Stimulated activated CD8-positive, alpha-beta memory T cell treated with anti-CD3 and anti-CD28 coated beads, Interleukin-7, amount 100 ng/mL, for 48 hours (primary cell): ENCODE data around the gene HOXA5.

Experiments
- DNase-seq, 2 donors: peaks; one replicate each; pipeline ENCODE4 v3.0.0-alpha.2; 2020; ENCODE audit warnings: low read depth in 1 of 2; ENCODE audit errors: extremely low read depth in 1 of 2

Gene HOXA5

DNA sequence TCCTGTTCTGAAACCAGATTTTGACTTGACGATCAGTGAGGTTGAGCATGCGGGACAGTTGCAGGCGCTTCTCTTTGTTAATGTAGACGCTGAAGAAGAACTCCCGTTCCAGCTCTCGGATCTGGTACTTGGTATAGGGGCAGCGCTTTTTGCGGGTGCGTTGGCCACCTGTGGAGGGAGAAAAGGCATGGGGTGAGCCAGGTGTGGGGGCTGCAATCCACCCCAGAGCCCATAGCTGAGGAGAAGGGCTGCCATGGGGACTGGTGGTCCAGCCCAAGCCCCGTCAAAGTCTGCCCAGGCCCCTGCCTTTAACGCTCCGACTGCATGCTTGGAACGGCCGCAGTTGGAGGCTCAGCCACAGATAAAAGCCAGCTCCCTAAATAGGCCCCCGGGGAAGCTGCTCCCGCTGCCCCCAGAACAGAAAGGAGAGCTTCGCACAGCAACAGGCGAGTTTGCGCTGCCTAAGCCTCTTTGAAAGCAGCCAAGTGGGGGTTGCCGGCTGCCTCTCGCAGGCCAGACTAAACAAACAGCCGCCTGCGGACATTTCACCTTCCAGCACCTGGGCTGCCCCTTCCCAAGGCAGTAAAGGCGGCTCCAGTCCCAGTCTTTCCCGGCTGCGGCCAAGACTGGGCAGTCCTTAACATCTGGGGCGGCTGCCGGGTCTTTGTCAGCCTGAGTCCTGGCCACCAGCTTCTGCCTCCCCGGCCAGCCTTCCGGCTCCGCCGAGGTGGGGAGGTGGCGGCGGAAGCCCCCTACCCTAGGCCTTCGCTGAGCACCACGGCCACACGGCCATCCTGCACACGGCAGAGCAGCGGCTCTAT is 39.6 kb upstream of the HOXA5 start:
- DNase-seq: no peak

DNA sequence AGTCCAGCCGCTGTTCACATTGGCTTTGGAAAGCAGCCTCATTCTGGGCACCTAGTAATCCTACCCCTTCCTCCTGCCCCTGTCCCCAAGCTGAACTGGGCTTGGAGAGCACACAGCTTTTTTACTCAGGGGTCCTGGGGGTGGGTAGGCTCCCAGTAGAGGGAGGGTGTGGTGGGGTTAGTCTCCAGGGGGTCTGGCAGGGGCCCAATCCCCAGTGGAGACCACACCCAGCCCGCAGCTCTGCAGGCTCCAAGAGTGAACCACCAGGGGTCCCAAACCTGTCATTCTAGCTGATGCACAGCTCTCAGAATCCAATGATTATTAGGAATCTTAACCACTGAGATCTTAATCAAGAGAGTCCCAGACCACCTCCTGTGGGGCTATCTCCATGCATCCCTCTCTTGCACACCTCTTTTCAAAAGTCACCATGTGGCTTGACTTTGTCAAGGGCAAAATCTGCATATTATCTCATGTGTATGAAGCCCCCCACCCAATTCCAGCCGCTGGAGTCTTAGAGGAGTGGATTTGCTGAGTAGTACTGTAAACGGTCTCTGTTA is 38.9 kb upstream of the HOXA5 start:
- DNase-seq: no peak

DNA sequence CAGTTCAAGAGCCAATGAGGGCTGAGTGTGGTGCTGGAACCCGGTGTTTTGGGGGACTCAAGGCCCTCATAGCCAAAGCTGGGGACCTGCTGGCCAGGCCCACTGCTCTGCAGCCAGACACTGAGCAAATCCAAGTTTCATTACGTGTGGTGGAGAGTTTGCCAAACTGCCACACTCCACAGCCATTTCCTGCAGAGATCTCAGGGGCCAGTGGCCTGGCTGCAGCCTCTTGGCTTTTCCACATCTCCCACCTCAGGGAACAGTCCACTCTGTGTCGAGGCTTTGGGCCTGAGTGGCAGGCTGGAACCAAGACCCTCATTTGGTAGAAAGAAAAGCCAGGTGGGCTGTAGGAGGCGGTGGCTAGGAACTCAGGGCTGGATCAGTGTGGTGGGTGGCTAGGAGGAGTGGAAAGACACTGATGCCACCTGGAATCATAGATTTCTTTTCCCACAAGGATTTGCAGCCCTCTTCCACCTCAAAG is 38.4 kb upstream of the HOXA5 start:
- no peak for DNase-seq

DNA sequence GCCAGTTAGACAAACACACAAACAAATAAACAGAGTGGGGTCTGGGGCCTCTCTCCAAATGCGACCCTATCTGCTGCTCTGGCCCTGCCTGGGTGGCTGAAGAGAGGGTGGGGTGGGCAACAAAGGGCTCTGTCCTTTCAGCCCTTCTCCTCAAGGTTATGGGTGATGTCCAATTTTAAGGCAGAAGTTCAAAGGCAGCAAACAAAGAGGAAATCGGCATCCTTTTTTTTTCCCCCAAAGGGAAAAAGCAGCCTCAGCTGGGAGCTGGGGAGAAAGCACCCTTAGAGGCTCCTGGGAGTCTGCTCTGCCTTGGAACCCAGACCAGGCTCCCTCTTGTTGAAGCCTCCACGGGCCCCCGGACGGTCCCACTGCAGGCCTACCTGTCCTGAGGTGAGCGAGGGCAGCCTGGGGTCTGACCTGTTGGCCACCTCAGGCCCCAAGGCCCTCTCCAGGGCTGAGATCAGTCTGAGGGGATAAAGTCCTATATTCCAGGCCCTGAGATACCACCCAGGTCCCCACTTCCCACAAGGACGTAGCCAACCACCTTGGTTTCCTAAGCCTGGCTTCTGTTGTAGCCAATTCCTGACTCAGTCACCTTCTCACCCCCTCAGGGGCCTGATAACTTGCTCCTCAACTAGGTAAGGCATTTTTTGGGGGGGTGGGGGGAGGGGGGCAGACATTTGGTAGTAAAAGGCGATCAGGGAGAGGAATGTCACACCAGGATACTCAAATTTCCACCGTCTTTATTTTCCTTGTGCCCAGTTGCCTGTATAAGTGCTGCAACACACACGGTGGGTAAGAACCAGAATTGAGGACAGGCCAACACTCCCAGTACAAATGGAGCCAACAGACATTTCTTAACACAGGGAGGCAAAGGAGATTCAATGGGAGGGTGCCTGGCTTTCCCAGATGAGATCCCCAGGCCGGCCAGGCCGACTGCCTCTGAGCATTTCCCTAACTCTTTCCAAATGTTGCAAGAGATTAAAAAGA is 37.2 kb upstream of the HOXA5 start:
- no peak for DNase-seq

DNA sequence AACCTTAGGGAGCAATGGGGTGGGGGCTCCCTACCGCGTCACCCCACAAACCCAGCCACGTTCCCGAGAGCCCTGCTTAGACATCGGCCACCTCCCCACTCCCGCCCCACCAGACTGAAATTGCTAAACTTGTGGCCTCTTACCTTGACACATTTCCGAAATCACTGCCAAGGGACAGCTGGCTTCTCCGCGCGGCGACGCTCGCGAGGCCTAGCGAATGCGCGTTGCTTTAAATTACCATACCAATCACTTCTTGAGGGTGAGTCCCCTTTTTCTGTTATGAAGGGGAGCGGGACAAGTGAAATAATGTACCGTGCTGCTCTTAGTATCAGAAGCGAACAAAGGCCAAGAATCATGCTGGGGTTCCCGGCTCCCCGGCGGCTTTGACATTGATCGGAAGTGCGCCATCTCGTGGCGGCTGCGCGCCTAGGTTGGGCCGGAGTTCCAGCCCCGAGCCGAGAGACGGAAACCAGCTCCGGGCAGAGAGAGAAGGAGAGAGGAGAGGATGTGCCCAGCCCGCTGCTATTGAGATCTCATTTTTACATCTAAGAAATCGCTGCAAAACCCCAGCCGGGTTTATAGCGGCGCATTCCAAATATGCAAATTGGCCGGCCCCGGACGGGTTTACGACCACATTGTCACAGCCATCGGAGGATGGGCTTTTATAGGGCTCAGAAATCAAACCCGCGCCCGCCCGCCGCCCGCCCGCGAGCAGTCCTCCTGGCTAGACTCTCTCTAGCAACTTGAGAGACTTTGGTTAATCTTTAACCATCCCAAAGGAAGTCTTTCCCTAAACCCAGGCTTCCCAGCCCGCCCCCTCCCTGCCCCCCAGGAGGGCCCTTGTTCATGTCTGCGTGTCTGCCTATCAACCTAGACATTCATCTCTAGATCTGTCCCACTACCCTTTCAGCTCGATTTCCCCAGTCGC is 36.3 kb upstream of the HOXA5 start:
- DNase-seq: no peak

DNA sequence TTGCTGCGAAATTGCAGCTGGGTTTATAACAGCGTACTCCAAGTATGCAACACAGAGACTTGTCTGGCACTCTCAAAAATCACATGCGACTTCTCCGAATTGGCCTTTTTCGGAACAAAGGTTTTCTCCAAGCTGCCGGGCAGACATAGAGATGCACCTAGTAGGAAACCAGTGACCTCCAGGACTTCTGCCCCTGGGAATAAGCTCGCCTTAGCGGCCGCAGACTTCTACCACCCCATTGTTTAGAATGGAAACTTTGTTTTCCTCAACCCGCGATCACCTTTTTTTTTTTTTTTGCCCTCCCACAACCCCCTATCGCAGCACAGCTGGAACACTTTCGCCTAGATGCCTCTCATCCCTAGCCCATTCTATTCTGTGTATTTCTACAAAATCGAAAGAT is 35.5 kb upstream of the HOXA5 start:
- no peak for DNase-seq

DNA sequence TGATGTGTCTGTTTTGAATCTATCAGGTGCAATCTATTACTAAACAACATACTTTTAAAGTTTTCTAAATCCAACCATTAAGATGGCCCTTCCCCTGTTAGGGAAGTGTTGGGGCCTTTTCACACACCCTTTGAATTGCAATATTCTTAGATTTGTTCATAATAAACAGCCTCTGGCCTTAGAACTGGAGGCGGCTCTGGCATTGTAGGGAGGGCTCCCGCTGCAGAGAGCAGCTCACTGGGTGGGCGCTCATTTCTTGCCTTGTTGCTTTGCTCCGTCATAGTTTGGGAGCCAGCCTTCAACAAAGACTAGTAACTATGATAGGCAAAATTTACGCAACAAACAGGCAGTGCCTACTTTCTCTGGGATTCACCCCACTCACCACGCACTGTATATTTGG is 34.9 kb upstream of the HOXA5 start:
- no peak for DNase-seq

DNA sequence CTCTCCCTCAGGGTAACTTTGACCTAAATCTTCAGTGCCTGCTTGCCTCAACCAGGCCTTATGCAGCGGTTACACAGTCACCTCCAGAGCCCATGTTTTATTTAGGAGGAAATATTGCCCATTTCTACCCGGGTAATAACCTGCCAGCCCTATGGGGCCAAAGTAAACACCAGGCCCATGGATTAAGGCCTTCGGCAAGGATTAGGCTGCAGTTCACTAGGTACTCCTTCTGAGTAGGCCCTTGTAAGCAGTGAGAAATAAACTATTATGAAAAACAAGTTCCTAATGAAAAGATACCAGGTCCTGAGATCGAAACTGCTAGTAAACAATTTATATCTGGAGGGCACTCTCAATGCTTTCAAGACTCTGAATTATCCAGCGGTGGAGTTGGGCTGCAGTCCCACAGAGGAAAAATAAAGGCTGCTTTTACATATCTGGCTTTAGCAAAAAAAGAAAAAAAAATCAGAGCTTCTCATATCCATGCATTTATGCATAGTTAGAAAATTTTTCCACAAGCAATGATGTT is 34.4 kb upstream of the HOXA5 start:
- no peak for DNase-seq

DNA sequence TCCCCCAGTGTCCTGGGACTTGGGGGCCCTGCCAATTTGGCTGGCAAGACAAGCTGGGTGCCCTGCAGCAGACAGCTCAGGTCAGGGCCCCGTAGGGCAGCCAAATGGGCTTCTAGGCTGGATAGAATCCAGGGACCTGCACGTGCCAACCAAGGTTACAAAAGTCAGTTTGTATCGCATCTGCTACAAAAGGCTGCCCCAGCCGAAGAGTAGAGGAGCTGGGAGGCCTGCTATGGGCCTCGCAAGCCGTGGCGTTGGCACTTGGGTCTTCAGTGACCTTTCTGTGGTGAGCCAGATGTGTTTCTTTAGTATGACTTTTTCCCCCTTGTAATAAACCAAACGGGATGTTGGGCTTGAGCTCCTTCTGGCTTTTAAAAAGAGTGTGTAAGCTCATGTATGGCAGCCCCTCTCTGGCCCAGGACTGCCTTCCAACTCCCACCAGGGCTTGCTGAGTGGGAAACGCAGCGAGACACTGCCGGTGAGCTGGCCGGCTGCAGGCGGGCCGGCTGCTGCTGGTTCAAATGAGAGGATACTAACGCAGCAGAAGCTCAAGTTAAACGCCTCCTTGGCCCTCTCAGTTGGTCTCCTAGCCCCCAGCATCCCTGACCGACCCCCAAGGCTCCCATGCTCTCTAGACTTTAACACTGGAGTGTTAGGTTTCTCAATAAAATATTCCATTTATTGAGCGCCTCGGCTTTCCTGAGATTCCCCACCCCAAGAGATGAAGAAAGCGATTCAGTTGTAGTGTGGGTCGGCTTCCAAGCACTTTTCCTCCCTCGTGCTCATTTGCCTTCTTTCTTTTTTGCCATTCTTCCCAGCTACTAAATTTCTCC is 33.7 kb upstream of the HOXA5 start:
- no peak for DNase-seq

DNA sequence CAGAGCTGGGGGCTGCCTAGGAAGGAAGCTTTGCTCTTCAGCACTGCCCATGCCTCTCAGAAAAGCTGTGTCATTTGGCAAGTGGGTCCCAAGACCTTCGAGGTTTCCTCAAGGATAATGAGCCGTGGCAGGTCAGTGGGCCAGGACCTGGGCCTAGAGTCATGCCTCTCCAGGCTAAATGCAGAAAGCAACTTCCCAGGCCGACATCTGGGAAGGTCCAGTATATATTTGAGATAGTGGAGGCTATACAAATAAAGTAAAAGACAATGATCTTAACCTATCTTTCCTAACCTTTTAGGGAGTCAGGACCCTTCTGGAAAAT is 33.0 kb upstream of the HOXA5 start:
- DNase-seq: no peak

DNA sequence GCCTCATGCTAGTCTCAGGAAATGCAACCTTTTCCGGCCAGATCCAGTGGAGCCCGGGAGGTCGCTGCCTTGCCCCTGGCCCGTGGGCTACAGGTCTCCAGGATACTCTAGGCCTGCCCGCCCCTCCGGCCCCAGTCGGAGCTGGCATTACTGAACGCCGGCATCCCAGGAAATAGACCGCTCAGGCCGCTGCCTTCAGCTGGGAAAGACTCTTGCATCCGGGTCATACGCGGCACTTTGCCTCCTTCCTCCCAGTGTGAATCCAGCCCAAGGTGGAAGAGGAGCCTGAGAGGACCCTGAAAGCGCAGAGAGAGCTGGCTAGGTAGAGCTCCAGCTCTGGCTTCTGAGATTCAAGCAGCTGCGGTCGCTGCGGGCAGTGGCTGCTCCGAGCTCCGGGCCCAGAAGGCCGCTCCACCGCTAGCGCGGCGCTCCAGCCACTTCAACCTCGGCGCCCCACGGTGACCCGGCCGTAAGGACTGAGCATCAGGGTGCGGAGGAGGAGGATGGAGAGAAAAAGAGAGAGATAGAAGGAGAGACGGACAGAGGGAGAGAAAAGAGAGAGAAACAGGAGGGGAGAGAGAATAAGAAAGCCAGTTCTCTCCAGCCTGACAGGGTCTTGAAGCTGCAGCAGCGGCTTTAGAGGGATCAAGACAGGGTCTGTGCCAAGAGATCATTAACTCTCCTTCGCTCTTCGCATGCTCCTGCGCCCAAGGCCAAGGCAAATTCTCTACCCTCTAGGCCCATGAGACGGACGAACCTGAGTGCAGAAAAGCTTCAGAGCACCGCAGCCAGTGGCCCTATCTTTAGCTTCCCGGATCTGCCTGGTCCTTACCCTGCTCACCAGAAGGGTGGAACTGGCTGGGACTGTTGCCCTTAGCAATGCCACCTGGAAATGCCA is 32.4 kb upstream of the HOXA5 start:
- no peak for DNase-seq

DNA sequence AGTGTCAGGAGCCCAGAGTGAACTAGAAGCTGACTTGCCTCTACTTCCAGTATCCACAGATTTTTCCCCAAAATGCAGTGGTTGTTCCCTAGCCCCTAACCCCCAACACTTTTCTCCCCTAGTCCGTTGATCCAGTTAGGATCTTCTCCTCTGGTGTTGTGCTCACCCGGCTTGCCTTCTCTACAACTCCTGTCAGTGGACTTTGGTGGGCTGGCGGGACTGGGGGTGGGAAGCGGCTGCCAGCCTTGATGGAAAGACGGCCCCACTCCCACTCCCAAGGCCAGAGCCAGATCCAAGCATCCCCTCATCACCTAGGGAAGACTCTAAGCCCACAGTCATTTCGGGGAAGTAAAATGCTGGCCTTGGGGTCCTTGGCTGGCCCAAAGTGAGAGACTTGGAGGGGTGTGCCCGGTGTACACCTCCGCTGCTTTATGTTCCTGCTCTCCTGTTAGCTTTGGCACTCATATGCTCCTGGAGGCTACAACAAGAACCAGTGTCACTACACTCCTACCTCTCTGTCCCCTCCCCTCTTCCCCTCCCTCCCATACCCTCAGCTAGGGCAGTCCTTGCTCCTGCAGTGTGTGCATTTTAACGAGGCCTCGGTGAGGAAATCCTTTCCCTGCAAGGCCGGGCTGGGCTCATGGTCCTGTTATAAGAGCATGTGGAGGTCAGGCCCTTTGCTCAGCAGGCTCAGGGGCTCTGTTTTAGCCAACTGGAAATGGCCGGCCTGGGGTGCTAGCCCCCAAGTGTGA is 31.6 kb upstream of the HOXA5 start:
- no peak for DNase-seq

DNA sequence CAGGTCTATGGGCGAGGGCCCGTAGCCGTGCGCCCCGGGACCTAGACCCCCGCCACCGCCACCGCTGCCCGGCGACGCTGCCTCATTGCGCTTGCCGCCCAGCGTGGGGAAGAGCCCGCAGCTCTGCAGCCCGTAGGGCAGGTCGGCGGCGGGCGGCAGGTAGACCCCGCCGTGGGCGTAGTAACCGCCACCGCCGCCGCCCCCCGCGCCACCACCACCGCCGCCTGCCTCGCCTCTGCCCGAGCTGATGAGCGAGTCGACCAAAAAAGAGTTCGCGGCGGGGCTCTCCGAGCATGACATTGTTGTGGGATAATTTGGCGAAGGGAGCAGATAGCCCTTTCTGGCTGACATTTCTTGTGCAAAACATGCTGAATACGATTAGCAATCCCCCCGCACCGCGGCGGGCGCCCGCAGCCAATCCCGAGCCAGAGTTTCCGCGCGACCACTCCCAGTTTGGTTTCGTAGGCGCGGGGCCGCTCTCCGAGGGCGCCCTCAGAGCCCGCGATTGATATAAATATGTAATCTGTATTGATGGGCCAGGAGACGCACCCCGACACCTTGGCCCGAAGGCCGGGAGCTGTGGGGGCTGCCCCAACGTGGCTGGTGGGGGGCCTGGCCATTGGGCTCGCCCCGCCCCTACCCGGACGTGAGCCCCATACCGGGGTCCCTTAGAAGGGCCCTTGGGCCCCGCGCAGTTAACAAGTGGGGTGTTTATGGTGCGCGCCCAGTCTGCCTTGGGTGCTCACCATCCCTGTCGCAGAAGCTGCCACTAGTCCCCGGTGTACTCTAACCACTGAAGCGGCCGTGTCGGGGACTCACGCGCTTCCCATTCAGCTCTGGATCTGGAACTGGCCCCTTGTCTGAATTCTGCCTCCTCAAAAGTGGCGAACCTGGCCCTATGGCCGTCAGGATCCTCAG is 30.7 kb upstream of the HOXA5 start, which contains the start of gene HOXA10:
TSS of gene HOXA10 (minus strand) at position 365 of the 918 bp plus-strand sequence. CDS start at position 351, 14 bp downstream.
- no peak for DNase-seq

DNA sequence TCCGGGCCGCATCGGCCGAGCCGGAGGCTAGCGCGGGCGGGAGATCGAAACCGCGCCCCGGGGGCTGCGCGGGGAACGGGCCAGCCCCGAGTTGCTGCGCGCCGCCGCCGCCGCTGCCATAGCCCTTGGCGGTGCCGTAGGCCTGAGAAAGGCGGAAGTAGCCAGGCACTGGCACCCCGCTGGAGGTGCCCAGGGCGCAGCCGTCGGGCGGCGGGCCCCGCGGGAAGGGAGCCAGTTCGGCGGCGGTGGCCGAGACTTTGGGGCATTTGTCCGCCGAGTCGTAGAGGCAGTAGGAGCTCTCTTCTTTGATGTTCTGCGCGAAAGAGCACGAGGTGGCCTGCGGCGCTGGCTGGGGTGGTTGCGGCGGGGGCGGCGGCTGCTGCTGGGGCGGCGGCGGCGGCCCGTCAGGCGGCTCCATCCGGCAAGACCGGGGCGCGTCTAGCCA is 30.1 kb upstream of the HOXA5 start:
- DNase-seq: no peak

DNA sequence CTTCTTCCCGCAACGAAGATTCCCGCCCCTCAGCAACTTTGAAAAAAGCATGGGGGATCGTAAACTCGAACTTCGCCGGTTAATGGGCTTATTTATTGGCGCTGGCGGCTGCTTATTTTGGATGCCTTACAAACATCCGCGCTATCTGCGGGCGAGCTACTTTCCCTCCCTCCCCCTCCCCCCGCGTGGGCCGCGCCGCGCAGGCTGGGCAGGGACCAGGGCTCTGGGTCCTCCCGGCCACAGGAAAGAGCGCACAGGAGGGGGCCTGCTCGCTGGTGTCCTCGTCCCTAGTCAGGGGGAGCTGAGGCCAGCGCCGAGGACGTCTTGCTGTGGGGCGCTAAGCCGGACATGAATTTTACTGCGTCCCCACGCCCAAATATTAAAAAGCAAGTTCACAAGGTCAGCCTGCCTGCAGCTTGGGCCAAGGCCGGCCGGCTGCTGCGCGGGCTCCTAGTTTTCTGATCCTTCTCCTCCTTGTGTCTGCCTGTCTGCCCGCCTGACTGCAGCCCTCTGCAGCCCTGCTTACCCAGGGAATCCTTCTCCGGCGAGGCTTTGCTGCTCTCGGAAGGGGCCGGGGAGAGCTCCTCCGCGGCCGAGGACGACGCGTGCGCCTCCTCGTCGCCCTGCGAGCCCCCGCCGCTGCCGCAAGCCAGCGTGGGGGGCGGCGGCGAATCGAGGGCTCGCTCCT is 29.5 kb upstream of the HOXA5 start:
- DNase-seq: no peak

DNA sequence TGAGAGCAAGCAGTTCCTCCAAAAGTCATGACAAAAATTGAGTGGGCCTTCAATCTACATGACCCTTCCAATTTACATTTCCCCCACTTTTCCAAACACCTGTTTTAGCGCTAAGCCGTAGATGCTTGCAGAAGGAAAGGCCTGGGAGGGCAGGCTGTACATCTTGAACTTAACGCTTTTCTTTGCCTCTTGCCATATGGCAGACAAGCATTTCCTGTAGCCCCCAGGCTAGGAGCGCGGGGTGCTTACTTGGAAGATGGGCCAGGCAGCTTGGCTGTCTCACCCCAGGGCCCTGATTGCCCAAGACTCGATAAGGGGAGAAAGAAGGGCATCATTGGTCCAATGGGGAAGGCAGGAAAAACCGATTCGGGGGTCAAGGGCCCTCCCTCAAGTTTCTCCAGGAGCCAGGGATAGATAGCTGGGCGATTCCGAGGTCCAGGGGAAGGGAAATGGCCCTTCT is 28.9 kb upstream of the HOXA5 start:
- DNase-seq: no peak
